Body of pancreas (tissue), 4 donors: ENCODE measurements around the gene CPA2. TPM values are rescaled to one million over a fixed set of nuclear protein-coding genes. Genes with fewer than 3 reads are reported as not detected.
"Not testable (repeated sequence)": the region's sequence is repeated elsewhere in the genome, so short reads cannot be mapped to it uniquely, and the experiment has no call there.

ENCODE experiments used
- ATAC-seq: fragments of 150-250 bp; one replicate; pipeline ENCODE4 v1.9.1; 2016
- DNase-seq, 4 donors: peaks; one replicate each; pipeline ENCODE4 v3.0.0-alpha.2; 2019
- H3K27ac ChIP-seq, 4 donors: fragments of 200-600 bp; sonication (generic); 1 replicate in 3 of 4; 2 replicates in 1 of 4; pipeline versions ENCODE4 v1.5.1 to v1.6.1; 2016 to 2019; ENCODE audit warnings: mild to moderate bottlenecking in 1 of 4, mixed read lengths in 1 of 4, moderate library complexity in 1 of 4
- H3K27me3 ChIP-seq, 2 donors: fragments of 200-600 bp; sonication (generic); one replicate each; pipeline ENCODE4 v1.6.0; 2016; ENCODE audit warnings: mild to moderate bottlenecking in 1 of 2
- H3K36me3 ChIP-seq, 2 donors: fragments of 200-600 bp; sonication (generic); replicated peaks in 1 of 2; 2 replicates each; pipeline ENCODE4 v1.5.1; 2016; ENCODE audit warnings: low read depth in 2 of 2; ENCODE audit not compliant: insufficient read depth in 1 of 2
- H3K4me1 ChIP-seq: fragments of 200-600 bp; sonication (generic); one replicate; pipeline ENCODE4 v1.6.0; 2016
- H3K4me3 ChIP-seq, 2 donors: fragments of 200-600 bp; sonication (generic); 1 replicate in 1 of 2; 2 replicates in 1 of 2; pipeline ENCODE4 v1.5.1; 2016 to 2019
- H3K9me3 ChIP-seq, 3 donors: fragments of 200-600 bp; sonication (generic); 1 replicate in 2 of 3; 2 replicates in 1 of 3; pipeline ENCODE4 v1.5.1; 2016
- POLR2A ChIP-seq, 3 donors: fragments of 450-650 bp; IDR thresholded peaks; one replicate each; pipeline ENCODE4 v1.6.1; 2016; ENCODE audit warnings: antibody characterized with exemption in 3 of 3, mild to moderate bottlenecking in 2 of 3
- WGBS, 2 donors: methylation state at CpG; one replicate each; pipeline ENCODE4 v1.1.5; 2017; 5-methylcytosine and 5-hydroxymethylcytosine counted together
- intact Hi-C: fragments of 100-400 bp; cut with DNase I; formaldehyde crosslinking; loops from one replicate; pipeline ENCODE4 v1.15.1; 2023
- total RNA-seq, 2 donors: library from RNA; depleted of rRNA; stranded (reverse); fragments of >200 nt; gene quantifications; one replicate each; pipeline ENCODE4 v1.1.0, GENCODE V29; 2016
- TF ChIP-seq, protein P1 (sequence below), 7 experiments: fragments of 450-650 bp in 4 of 7; fragments of 200-600 bp in 3 of 7; sonication (generic) in 3 of 7; IDR thresholded peaks; one replicate each; pipeline ENCODE4 v1.5.1; 2016 to 2019; ENCODE audit warnings: antibody characterized with exemption in 7 of 7

Gene CPA2
- total RNA-seq, 2 donors from 2014 or later = 4,161 to 4,381 TPM

DNA sequence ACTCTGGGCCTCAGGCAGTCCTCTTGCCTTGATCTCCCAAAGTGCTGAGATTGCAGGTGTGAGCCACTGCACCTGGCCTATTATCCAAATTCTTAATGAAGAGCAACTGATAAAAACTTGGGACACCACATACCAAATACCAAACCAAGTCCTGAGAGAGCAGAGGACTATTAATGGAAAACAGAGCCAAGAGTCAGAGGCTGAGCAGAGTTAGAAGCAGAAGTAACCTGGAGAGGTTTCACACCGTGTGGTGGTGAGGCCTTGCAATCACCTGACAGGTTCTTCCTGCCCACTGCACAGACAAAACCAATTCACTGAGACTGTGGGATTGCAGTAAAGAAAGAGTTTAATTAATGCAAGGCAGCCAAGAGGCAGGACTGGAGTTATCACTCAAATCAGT is 43.0 kb upstream of the CPA2 start:
- 54 to 85% methylated on average over 1 of the region's 1 CpG for WGBS, 2 donors
- intact Hi-C loops = no loop called here
- Histone ChIP-seq H3K4me3 (no peak overlapping the region), H3K27me3 (no peaks in the 10 kb centered on the region), H3K36me3 (no peaks in the 10 kb centered on the region), H3K27ac (no peak overlapping the region), H3K4me1 (peaks cover 4% of the 10 kb centered on the region), H3K9me3 (no peaks in the 10 kb centered on the region)
- ATAC-seq (no peak), DNase-seq (no peak)
- no peak for TF ChIP-seq POLR2A (IDR thresholded peaks at IDR 0.05)
- TF ChIP-seq, protein P1, sequence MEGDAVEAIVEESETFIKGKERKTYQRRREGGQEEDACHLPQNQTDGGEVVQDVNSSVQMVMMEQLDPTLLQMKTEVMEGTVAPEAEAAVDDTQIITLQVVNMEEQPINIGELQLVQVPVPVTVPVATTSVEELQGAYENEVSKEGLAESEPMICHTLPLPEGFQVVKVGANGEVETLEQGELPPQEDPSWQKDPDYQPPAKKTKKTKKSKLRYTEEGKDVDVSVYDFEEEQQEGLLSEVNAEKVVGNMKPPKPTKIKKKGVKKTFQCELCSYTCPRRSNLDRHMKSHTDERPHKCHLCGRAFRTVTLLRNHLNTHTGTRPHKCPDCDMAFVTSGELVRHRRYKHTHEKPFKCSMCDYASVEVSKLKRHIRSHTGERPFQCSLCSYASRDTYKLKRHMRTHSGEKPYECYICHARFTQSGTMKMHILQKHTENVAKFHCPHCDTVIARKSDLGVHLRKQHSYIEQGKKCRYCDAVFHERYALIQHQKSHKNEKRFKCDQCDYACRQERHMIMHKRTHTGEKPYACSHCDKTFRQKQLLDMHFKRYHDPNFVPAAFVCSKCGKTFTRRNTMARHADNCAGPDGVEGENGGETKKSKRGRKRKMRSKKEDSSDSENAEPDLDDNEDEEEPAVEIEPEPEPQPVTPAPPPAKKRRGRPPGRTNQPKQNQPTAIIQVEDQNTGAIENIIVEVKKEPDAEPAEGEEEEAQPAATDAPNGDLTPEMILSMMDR (IDR thresholded peaks at IDR 0.05) = no peak

GRCh38 chr7:130224210-130224609 is 42.5 kb upstream of the CPA2 start:
- Histone ChIP-seq H3K27me3 (no peaks in the 10 kb centered on the region), H3K4me1 (peaks cover 4% of the 10 kb centered on the region), H3K27ac (no peak overlapping the region), H3K4me3 (no peak overlapping the region), H3K9me3 (no peaks in the 10 kb centered on the region), H3K36me3 (no peaks in the 10 kb centered on the region)
- ATAC-seq = no peak
- intact Hi-C loops = no loop called here
- no peak for DNase-seq
- TF ChIP-seq, protein P1 (IDR thresholded peaks at IDR 0.05) = no peak
- no peak for TF ChIP-seq POLR2A (IDR thresholded peaks at IDR 0.05)
- WGBS, 2 donors = 85 to 87% methylated on average over 5 of the region's 5 CpGs

GRCh38 chr7:130224923-130225322 is 41.7 kb upstream of the CPA2 start:
- intact Hi-C loops, ATAC-seq, DNase-seq, H3K4me3 ChIP-seq, H3K27ac ChIP-seq, H3K9me3 ChIP-seq, H3K27me3 ChIP-seq, H3K4me1 ChIP-seq, H3K36me3 ChIP-seq: not testable (repeated sequence)
- WGBS, 2 donors = 73 to 83% methylated on average over 3 of the region's 3 CpGs

DNA sequence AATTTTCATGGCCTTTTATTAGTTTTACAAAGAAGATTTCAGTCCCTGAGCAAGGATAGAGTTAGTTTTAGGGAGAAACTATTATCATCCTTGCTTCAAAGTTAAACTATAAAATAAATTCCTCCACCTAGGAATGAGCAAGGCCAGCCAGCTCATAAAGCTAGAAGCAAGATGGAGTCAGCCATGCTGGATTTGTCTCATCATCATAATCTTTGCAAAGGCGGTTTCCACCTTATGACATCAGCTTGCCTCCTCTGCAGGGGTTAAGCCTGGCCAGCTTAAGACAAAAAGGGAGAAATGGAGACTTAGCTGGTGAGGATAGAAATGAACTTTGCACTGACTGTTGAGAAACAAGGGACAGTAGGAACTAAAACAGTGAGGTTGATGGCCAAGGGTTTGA is 40.3 kb upstream of the CPA2 start:
- Histone ChIP-seq H3K27ac (no peak overlapping the region), H3K36me3 (no peaks in the 10 kb centered on the region), H3K4me3 (no peak overlapping the region), H3K9me3 (no peaks in the 10 kb centered on the region), H3K27me3 (no peaks in the 10 kb centered on the region), H3K4me1 (peaks cover 4% of the 10 kb centered on the region)
- DNase-seq = no peak
- intact Hi-C loops = no loop called here
- TF ChIP-seq, protein P1 (IDR thresholded peaks at IDR 0.05) = no peak
- no peak for TF ChIP-seq POLR2A (IDR thresholded peaks at IDR 0.05)
- no peak for ATAC-seq
- WGBS, 2 donors = 91 to 100% methylated on average over 1 of the region's 1 CpG

GRCh38 chr7:130227883-130228575 is 38.6 kb upstream of the CPA2 start:
- no peaks in the 10 kb centered on the region for H3K36me3 ChIP-seq
- DNase-seq (no peak), ATAC-seq (no peak)
- no peaks in the 10 kb centered on the region for H3K27me3 ChIP-seq
- WGBS, 2 donors = 33 to 36% methylated on average over 1 of the region's 1 CpG
- H3K27ac ChIP-seq = no peak overlapping the region
- intact Hi-C loops = no loop called here
- H3K4me3 ChIP-seq = no peak overlapping the region
- H3K4me1 ChIP-seq = peaks cover 4% of the 10 kb centered on the region
- H3K9me3 ChIP-seq = no peaks in the 10 kb centered on the region
- no peak for TF ChIP-seq POLR2A (IDR thresholded peaks at IDR 0.05)
- TF ChIP-seq, protein P1 (IDR thresholded peaks at IDR 0.05) = no peak
